Fibroblast of skin of right quadriceps (primary cell): ENCODE data around the gene GJC1.

Source experiments
- DNase-seq: peaks from one replicate; pipeline ENCODE4 v3.0.0-alpha.2; 2013

Gene GJC1

GRCh38 chr17:44775838-44776621 lies 54.1 kb downstream of the GJC1 start:
- no peak for DNase-seq

- DNase-seq: peak; percentile 97
Measured at GRCh38 chr17:44775136-44775837, 54.8 kb downstream of the GJC1 start.

GRCh38 chr17:44774271-44775135 lies 55.6 kb downstream of the GJC1 start:
- peak; percentile 74 for DNase-seq

- no peak for DNase-seq
Measured at GRCh38 chr17:44773140-44773539, 56.9 kb downstream of the GJC1 start.

- DNase-seq: no peak
Measured at GRCh38 chr17:44772308-44773045, 57.6 kb downstream of the GJC1 start.

GRCh38 chr17:44770166-44770925 lies 59.7 kb downstream of the GJC1 start:
- DNase-seq: no peak

GRCh38 chr17:44769647-44770084 lies 60.4 kb downstream of the GJC1 start:
- DNase-seq: no peak

- no peak for DNase-seq
Measured at GRCh38 chr17:44769230-44769629, 60.9 kb downstream of the GJC1 start.

GRCh38 chr17:44768505-44769142 lies 61.5 kb downstream of the GJC1 start:
- DNase-seq: no peak

- no peak for DNase-seq
Measured at GRCh38 chr17:44767493-44767892, 62.6 kb downstream of the GJC1 start.

- DNase-seq: no peak
Measured at GRCh38 chr17:44766409-44767038, 63.6 kb downstream of the GJC1 start.

- no peak for DNase-seq
Measured at GRCh38 chr17:44765965-44766364, 64.1 kb downstream of the GJC1 start.

- no peak for DNase-seq
Measured at GRCh38 chr17:44763170-44763569, 66.9 kb downstream of the GJC1 start.

- no peak for DNase-seq
Measured at GRCh38 chr17:44761932-44762810, 67.9 kb downstream of the GJC1 start.

- DNase-seq: no peak
Measured at GRCh38 chr17:44760474-44761308, 69.4 kb downstream of the GJC1 start.

GRCh38 chr17:44759916-44760243 lies 70.2 kb downstream of the GJC1 start:
- no peak for DNase-seq

GRCh38 chr17:44759086-44759915 lies 70.8 kb downstream of the GJC1 start:
- no peak for DNase-seq
